ENCODE measurements around the gene RTCA.

DNA sequence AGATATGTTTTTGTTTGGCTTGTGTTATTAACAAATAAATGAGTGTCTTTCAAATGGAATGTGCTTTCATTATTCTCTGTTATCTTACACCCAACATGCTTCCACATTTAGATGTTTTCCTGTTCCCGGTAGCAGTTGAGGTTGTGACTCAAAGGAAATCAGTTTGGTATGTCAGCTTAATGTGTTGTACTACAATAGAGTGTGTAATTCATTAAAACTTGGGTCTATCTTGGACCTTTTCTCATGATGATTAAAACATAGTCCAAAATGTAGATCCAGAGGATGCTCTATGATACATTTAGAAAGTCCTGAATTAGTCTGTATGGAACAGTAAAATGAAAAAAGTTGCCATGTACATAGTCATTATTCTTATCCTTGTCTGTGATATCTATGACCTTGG is 26.7 kb downstream of the RTCA start:
- no peak for TF ChIP-seq POLR2A (IDR thresholded peaks at IDR 0.05)
- TF ChIP-seq, protein P1, sequence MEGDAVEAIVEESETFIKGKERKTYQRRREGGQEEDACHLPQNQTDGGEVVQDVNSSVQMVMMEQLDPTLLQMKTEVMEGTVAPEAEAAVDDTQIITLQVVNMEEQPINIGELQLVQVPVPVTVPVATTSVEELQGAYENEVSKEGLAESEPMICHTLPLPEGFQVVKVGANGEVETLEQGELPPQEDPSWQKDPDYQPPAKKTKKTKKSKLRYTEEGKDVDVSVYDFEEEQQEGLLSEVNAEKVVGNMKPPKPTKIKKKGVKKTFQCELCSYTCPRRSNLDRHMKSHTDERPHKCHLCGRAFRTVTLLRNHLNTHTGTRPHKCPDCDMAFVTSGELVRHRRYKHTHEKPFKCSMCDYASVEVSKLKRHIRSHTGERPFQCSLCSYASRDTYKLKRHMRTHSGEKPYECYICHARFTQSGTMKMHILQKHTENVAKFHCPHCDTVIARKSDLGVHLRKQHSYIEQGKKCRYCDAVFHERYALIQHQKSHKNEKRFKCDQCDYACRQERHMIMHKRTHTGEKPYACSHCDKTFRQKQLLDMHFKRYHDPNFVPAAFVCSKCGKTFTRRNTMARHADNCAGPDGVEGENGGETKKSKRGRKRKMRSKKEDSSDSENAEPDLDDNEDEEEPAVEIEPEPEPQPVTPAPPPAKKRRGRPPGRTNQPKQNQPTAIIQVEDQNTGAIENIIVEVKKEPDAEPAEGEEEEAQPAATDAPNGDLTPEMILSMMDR (IDR thresholded peaks at IDR 0.05), result no peak
- TF ChIP-seq POLR2AphosphoS5 (IDR thresholded peaks at IDR 0.05), result peak in 1 of 2 donors; percentile 56
- peak in 2 of 4 donors; percentile 59 to 67 for TF ChIP-seq EP300 (IDR thresholded peaks at IDR 0.05)
